ENCODE data around the gene DYRK4. TPM values are rescaled to one million over a fixed set of nuclear protein-coding genes. Genes with fewer than 3 reads are reported as not detected.
A peak's percentile ranks its signal among the peaks of the same experiment; 100 is the strongest.

The DYRK4 gene
- total and polyA plus RNA-seq, 2 of the 13 experiments (the other 11 are each of a cell fraction or from before 2014, with no cell fraction given): 29.4 to 40.2 TPM

DNA sequence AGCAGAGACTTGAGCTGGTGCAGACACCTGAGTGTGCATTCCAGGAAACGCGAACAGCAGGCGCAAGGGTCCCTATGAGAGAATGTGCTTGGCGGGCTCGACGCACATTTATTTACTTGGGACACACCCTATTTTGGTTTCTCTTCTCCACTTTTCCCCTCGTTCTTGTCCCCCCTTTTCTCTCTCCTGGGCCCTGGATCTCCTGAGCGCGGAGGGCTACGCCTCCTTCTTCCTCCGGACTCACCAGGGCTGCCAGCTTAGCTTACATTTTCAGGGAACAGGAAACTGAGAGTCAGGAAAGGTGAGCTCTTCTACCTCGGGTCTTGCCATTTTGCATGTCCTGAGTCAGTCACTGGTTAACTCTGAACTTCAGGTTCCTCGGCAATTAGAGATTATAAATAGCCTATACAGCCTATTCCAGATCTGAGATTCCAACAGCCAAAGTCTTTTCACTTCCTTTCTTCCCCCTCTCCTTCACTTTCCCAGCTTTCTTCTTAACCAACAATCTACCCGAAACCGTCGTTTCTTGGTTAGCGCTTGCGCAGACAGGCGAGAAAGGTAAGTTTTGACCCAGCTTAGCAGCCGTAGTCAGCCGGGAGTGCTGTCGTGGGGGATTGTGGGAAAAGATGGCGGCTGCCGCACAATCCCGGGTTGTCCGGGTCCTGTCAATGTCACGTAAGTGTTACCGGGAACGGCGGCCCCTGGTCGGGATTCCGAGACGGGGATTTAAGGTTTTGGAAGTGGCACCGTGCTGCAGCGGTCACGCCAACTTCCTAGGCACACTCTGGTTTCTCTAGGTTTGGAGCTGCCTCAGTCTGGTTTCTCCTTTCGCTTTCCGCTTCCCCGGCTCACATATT is 86.7 kb downstream of the DYRK4 start, which contains the start of the genes AKAP3 and NDUFA9 (continued):
- TF ChIP-seq, protein P1, sequence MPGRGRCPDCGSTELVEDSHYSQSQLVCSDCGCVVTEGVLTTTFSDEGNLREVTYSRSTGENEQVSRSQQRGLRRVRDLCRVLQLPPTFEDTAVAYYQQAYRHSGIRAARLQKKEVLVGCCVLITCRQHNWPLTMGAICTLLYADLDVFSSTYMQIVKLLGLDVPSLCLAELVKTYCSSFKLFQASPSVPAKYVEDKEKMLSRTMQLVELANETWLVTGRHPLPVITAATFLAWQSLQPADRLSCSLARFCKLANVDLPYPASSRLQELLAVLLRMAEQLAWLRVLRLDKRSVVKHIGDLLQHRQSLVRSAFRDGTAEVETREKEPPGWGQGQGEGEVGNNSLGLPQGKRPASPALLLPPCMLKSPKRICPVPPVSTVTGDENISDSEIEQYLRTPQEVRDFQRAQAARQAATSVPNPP (CRISPR knock-in tag; IDR thresholded peaks at IDR 0.05): no peak
- TF ChIP-seq SRSF4 (IDR thresholded peaks at IDR 0.05; ENCODE audit: low read depth, low read length, poor library complexity, severe bottlenecking) (no peak), SUZ12 (IDR thresholded peaks at IDR 0.05; ENCODE audit: low read depth, low read length) (peak; percentile 34; the same call in 1 of the 2 replicates), HDAC1 (CRISPR knock-in tag; IDR thresholded peaks at IDR 0.05) (peak; percentile 82), PHF5A (CRISPR knock-in tag; IDR thresholded peaks at IDR 0.05; ENCODE audit: low read depth, unreplicated experiment) (peak; percentile 30), ZNF776 (CRISPR knock-in tag; IDR thresholded peaks at IDR 0.05) (no peak), SAFB2 (CRISPR knock-in tag; IDR thresholded peaks at IDR 0.05; ENCODE audit: borderline replicate concordance, low read depth) (no peak), ZZZ3 (CRISPR knock-in tag; IDR thresholded peaks at IDR 0.05; ENCODE audit: borderline replicate concordance) (peak; percentile 82; the same call in 1 of the 2 replicates), NONO (IDR thresholded peaks at IDR 0.05) (no peak), NONO (CRISPR knock-in tag; conservative IDR thresholded peaks at IDR 0.05) (peak; percentile 69), DMAP1 (CRISPR knock-in tag; IDR thresholded peaks at IDR 0.05) (peak; percentile 66; the same call in 1 of the 2 replicates), MAZ (IDR thresholded peaks at IDR 0.05; ENCODE audit: borderline replicate concordance, low read depth, low read length) (no peak), MAZ (CRISPR knock-in tag; IDR thresholded peaks at IDR 0.05; ENCODE audit: low read depth) (peak; percentile 30; the same call in 1 of the 2 replicates), PHB2 (IDR thresholded peaks at IDR 0.05; ENCODE audit: partially characterized antibody) (no peak)
- TF ChIP-seq, protein P2, sequence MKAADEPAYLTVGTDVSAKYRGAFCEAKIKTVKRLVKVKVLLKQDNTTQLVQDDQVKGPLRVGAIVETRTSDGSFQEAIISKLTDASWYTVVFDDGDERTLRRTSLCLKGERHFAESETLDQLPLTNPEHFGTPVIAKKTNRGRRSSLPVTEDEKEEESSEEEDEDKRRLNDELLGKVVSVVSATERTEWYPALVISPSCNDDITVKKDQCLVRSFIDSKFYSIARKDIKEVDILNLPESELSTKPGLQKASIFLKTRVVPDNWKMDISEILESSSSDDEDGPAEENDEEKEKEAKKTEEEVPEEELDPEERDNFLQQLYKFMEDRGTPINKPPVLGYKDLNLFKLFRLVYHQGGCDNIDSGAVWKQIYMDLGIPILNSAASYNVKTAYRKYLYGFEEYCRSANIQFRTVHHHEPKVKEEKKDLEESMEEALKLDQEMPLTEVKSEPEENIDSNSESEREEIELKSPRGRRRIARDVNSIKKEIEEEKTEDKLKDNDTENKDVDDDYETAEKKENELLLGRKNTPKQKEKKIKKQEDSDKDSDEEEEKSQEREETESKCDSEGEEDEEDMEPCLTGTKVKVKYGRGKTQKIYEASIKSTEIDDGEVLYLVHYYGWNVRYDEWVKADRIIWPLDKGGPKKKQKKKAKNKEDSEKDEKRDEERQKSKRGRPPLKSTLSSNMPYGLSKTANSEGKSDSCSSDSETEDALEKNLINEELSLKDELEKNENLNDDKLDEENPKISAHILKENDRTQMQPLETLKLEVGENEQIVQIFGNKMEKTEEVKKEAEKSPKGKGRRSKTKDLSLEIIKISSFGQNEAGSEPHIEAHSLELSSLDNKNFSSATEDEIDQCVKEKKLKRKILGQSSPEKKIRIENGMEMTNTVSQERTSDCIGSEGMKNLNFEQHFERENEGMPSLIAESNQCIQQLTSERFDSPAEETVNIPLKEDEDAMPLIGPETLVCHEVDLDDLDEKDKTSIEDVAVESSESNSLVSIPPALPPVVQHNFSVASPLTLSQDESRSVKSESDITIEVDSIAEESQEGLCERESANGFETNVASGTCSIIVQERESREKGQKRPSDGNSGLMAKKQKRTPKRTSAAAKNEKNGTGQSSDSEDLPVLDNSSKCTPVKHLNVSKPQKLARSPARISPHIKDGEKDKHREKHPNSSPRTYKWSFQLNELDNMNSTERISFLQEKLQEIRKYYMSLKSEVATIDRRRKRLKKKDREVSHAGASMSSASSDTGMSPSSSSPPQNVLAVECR (CRISPR knock-in tag; IDR thresholded peaks at IDR 0.05; ENCODE audit: borderline replicate concordance): peak; percentile 82; the same call in 1 of the 2 replicates
- TF ChIP-seq, protein P3, sequence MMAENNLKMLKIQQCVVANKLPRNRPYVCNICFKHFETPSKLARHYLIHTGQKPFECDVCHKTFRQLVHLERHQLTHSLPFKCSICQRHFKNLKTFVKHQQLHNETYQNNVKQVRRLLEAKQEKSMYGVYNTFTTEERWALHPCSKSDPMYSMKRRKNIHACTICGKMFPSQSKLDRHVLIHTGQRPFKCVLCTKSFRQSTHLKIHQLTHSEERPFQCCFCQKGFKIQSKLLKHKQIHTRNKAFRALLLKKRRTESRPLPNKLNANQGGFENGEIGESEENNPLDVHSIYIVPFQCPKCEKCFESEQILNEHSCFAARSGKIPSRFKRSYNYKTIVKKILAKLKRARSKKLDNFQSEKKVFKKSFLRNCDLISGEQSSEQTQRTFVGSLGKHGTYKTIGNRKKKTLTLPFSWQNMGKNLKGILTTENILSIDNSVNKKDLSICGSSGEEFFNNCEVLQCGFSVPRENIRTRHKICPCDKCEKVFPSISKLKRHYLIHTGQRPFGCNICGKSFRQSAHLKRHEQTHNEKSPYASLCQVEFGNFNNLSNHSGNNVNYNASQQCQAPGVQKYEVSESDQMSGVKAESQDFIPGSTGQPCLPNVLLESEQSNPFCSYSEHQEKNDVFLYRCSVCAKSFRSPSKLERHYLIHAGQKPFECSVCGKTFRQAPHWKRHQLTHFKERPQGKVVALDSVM (CRISPR knock-in tag; IDR thresholded peaks at IDR 0.05): no peak
- TF ChIP-seq, protein P4, sequence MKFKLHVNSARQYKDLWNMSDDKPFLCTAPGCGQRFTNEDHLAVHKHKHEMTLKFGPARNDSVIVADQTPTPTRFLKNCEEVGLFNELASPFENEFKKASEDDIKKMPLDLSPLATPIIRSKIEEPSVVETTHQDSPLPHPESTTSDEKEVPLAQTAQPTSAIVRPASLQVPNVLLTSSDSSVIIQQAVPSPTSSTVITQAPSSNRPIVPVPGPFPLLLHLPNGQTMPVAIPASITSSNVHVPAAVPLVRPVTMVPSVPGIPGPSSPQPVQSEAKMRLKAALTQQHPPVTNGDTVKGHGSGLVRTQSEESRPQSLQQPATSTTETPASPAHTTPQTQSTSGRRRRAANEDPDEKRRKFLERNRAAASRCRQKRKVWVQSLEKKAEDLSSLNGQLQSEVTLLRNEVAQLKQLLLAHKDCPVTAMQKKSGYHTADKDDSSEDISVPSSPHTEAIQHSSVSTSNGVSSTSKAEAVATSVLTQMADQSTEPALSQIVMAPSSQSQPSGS (CRISPR knock-in tag; IDR thresholded peaks at IDR 0.05): peak; percentile 41; the same call in 1 of the 2 replicates
- TF ChIP-seq, protein P5, sequence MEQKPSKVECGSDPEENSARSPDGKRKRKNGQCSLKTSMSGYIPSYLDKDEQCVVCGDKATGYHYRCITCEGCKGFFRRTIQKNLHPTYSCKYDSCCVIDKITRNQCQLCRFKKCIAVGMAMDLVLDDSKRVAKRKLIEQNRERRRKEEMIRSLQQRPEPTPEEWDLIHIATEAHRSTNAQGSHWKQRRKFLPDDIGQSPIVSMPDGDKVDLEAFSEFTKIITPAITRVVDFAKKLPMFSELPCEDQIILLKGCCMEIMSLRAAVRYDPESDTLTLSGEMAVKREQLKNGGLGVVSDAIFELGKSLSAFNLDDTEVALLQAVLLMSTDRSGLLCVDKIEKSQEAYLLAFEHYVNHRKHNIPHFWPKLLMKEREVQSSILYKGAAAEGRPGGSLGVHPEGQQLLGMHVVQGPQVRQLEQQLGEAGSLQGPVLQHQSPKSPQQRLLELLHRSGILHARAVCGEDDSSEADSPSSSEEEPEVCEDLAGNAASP (CRISPR knock-in tag; IDR thresholded peaks at IDR 0.05; ENCODE audit: borderline replicate concordance): peak; percentile 44; the same call in 1 of the 2 replicates
